CD4-positive, alpha-beta T cell treated with Interleukin-10 for 1 hour (primary cell): ENCODE data around the gene RPUSD1.
"Not testable (repeated sequence)": the region's sequence is repeated elsewhere in the genome, so short reads cannot be mapped to it uniquely, and the experiment has no call there.

ENCODE experiments used
- DNase-seq: peaks from one replicate; pipeline ENCODE4 v3.0.0-alpha.2; 2020

RPUSD1 gene

DNA sequence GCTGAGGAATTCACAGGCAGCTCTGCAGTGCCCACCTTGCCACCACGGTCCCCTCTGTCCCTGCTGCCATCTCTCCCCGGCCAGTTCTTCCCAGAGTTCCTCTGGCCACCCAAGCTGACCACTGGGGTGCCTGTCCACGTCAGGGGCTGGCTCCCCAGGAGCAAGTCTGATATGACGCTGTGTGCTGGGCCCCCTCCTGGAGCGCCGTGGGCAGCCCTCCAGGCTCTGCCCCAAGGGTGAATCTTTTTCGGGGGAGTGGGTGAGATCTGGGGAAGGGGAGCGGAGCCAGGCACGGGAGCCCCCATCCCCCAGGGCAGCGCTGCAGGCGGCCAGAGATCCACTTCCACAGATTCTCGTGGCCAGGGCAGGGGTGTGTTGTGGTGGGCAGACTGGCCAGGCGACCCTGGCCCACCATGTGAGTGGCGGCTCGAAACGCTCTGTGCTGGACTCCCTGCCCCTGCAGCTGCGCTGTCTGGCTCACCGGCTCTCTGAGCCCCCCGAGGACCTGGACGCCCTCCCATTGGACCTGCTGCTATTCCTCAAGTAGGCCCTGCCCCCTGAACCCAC is 23.9 kb downstream of the RPUSD1 start:
- no peak for DNase-seq

GRCh38 chr16:763369-764183 is 24.6 kb downstream of the RPUSD1 start:
- no peak for DNase-seq

- no peak for DNase-seq
These were observed 25.4 kb downstream of the RPUSD1 start for GRCh38 chr16:762595-763268.

DNA sequence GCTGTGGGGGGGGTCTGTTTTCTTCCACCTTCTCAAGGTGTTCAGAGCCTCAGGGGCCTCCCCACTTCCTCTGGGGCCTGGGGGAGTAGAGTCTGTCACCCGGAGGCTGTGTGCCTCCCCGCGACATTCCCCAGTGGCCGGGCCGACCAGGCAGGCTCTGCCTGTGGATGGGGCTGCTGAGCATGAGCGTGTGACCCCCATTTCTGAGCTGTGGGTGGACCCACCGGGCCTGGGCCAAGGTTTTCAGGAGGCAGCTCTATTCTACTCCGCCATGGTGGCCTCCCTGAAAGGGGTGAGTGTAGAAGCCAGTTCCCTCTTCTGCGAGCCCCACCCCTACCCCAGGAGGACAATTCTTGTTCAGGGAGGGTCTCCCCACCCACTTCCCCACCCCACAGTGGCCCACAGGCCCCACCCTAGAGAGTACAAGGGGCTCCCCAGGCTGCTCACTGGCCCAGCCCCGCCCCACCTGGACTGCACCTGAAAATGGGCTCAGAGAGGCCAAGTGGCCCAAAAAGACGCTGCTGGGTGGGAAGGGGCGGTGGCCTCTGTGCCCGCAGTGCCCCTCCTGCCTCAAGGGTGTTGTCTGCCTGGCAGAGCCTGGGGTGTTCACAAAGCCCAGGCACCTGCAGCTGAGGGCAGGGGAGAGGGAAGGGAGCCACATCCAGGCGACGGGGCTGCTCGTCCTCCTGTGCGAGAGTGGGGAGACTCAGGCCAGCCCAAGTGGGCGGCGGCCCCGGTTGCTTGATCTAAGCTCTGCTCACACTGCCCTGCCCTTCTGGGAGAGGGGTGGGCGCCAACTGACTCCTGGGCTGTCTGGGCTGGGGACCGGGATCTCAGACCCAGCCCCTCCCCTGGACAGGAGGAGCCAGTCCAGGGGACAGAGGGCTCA is 26.3 kb downstream of the RPUSD1 start:
- DNase-seq = no peak

- DNase-seq = no peak
These were observed 27.4 kb downstream of the RPUSD1 start, which contains the start of gene MSLN for GRCh38 chr16:760545-761343. TSS of gene MSLN (plus strand) at chr16:760734. CDS start at chr16:762681, 1,947 bp downstream.

DNA sequence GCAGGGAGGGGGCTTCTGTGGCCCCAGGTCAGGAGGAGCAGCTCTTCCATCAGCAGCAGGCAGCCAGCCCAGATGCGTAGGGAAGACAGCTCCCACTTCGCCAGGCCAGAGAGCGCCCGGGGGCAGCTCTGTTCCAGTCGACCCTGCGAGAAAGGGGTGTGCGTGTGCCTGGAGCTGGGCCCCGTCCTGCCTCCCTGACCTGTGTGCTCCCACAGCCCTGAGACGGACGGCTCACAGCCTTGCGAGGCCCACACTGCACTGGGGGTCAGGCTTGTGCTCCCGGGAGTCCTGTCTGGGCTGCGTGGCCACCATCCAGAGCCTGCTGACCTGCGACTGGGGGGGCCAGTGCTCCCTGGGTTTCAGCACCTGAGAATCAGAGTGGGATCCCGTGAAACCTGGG is 28.1 kb downstream of the RPUSD1 start:
- DNase-seq = no peak

- no peak for DNase-seq
These were observed 28.9 kb downstream of the RPUSD1 start for GRCh38 chr16:759110-759910.

GRCh38 chr16:756428-756827 is 31.8 kb downstream of the RPUSD1 start:
- DNase-seq = no peak

DNA sequence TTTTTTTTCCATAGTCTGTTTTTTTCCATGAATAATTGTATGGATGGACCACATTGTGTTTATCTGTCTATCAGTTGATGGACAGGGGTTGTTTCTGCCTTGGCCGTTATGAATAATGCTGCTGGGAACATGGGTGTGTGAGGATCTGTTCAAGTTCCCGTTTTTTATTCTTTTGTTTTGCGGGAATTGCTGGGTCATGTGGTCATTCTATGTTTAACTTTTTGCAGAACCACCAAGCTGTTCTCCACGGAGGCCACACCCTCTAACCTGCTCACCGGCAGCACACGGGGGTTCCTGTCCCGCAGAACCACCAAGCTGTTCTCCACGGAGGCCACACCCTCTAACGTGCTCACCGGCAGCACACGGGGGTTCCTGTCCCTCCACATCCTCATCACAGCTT is 33.5 kb downstream of the RPUSD1 start:
- DNase-seq = peak; percentile 15

DNA sequence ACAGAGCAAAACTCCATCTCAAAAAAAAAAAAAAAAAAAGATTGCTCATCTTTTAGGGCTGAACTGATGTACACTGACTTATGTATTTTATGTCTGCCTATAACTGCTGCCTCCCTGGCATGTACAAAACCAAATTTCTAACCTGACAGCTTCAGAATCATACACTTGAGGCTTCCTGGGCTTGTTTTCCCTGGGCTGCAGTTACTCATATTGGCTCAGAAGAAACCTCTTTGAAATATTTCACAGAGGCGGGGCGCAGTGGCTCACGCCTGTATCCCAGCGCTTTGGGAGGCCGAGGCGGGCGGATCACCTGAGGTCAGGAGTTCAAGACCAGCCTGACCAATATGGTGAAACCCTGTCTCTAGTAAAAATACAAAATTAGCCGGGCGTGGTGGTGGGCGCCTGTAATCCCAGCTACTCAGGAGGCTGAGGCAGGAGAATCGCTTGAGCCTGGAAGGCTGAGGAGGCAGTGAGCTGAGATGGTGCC is 34.0 kb downstream of the RPUSD1 start:
- not testable (repeated sequence) for DNase-seq

DNA sequence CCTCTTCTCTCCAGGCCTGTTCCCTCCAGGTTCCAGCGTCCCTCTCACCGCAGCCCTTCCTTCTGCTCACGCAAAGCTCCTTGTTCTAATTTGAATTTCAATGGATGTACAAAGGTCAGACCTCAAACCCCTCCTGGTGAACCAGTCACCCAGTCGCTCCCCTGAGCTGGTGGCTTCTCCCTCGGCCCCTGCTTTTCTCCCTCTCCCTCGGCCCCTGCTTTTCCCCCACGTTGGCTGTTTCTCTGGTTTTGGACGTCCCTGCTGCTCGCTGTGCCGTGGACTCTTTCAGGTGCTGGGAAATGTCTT is 36.2 kb downstream of the RPUSD1 start:
- no peak for DNase-seq

GRCh38 chr16:751152-752006 is 36.8 kb downstream of the RPUSD1 start:
- no peak for DNase-seq

- no peak for DNase-seq
These were observed 37.7 kb downstream of the RPUSD1 start for GRCh38 chr16:750485-750884.

GRCh38 chr16:749010-749409 is 39.2 kb downstream of the RPUSD1 start:
- DNase-seq = no peak

DNA sequence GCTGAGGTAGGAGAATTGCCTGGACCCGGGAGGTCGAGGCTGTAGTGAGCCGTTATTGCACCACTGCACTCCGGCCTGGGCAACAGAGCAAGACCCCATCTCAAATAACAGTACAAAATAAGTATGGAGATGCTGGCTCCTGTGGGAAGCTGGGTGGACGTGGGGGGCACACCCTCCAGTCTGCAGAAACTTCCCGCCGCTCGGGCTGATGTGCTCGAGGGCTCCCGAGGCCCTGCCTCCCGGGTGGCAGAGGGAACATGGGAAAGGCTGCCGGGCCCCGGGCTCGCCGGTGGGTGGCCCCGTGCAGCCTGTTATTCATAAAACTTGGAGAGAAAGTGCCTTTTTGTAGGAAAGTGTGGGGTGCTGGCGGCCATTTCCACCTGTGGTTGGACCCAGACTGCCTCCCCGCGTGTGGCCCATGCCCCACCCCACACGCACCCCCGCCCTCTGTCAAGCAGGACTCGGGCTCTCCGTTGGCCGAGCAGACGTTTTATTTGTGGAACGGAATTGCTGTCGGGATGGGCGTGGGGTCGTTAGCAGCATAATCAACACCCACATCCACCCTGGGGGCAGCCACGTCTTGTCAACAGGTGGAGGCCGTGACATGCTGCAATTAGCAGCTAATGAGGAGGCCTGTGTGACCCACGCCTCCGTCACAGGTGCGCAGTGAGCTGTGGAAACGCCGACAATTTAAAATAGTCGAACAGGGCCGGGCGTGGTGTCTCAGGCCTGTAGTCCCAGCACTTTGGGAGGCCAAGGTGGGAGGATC is 40.0 kb downstream of the RPUSD1 start:
- no peak for DNase-seq

DNA sequence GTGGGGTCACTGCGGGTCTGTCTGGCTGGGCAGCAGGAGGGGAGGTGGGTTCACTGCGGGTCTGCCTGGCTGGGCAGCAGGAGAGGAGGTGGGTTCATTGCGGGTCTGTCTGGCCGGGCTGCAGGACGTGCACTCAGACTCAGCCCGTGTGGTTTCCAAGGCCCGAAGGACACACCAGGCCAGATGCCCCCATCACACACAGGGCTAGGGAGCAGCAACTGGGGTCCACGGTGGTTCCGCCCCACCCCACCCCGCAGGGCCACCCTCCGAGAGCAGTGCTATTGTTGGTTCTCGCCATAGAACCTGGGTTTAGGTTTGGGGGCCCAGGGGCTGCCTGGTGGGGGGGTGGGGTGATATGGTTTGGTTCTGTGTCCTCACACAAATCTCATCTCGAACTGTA is 41.5 kb downstream of the RPUSD1 start:
- no peak for DNase-seq

GRCh38 chr16:745739-746138 is 42.4 kb downstream of the RPUSD1 start:
- DNase-seq = no peak

GRCh38 chr16:743794-744500 is 44.2 kb downstream of the RPUSD1 start:
- DNase-seq = no peak

DNA sequence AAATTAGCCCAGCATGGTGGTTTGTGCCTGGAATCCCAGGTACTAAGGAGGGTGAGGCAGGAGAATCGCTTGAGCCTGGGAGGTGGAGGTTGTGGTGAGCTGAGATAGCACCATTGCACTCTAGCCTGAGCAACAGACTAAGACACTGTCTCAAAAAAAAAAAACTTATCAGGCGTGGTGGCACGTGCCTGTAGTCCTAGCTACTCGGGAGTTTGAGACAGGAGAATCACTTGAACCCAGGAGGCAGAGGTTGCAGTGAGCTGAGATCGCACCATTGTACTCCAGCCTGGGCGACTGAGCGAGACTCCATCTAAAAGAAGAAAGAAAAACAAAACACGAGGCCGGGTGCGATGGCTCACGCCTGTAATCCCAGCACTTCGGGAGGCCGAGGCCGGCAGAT is 45.3 kb downstream of the RPUSD1 start:
- not testable (repeated sequence) for DNase-seq
